Fibroblast of lung (primary cell): ENCODE results near the gene SLC13A3.

ENCODE experiments used
- CTCF ChIP-seq, 2 donors: IDR thresholded peaks in 1 of 2; conservative IDR thresholded peaks in 1 of 2; 1 replicate in 1 of 2; 2 replicates in 1 of 2; pipeline ENCODE4 v1.5.1; 2011 to 2012; ENCODE audit warnings: low read length in 2 of 2, control low read depth in 1 of 2, inconsistent platforms in 1 of 2, low read depth in 1 of 2, mild to moderate bottlenecking in 1 of 2
- EZH2 ChIP-seq: IDR thresholded peaks from 2 replicates; pipeline ENCODE4 v1.5.1; 2012; ENCODE audit warnings: low read length, control low read depth, mild to moderate bottlenecking; ENCODE audit errors: missing control alignments

- TF ChIP-seq EZH2 (no peak), CTCF (conservative IDR thresholded peaks at IDR 0.05 in 1 of 2, IDR thresholded peaks at IDR 0.05 in 1 of 2; ENCODE audit: low read depth in 1 of 2, low read length in 2 of 2) (no peak)
Measured at GRCh38 chr20:46695892-46696291, 44.6 kb upstream of the SLC13A3 start.
